Thyroid gland (tissue), 4 donors: ENCODE data around the gene PAK6. TPM values are rescaled to one million over a fixed set of nuclear protein-coding genes. Genes with fewer than 3 reads are reported as not detected.

Experiments used
- DNase-seq, 2 donors: peaks; one replicate each; pipeline ENCODE4 v3.0.0-alpha.2; 2019
- H3K27ac ChIP-seq, 3 donors: fragments of 200-600 bp; sonication (generic); 1 replicate in 2 of 3; 2 replicates in 1 of 3; pipeline ENCODE4 v1.5.1; 2016 to 2019; ENCODE audit warnings: mild to moderate bottlenecking in 1 of 3, moderate library complexity in 1 of 3
- H3K27me3 ChIP-seq: fragments of 200-600 bp; sonication (generic); one replicate; pipeline ENCODE4 v1.5.1; 2019
- H3K36me3 ChIP-seq, 2 donors: fragments of 200-600 bp; sonication (generic); one replicate each; pipeline ENCODE4 v1.5.1; 2016 to 2019
- H3K4me1 ChIP-seq, 2 donors: fragments of 200-600 bp; sonication (generic); one replicate each; pipeline ENCODE4 v1.5.1; 2017 to 2019
- H3K4me3 ChIP-seq, 3 donors: fragments of 200-600 bp; sonication (generic); replicated peaks in 1 of 3; 1 replicate in 2 of 3; 2 replicates in 1 of 3; pipeline ENCODE4 v1.5.1; 2016; ENCODE audit warnings: mild to moderate bottlenecking in 1 of 3
- H3K9me3 ChIP-seq: fragments of 200-600 bp; sonication (generic); one replicate; pipeline ENCODE4 v1.5.1; 2017
- CTCF ChIP-seq, 6 experiments: fragments of 200-600 bp in 3 of 6; fragments of 450-650 bp in 3 of 6; sonication (generic) in 3 of 6; IDR thresholded peaks; one replicate each; pipeline ENCODE4 v1.5.1; 2016 to 2019; ENCODE audit warnings: antibody characterized with exemption in 6 of 6, mild to moderate bottlenecking in 2 of 6, inconsistent platforms in 1 of 6, moderate library complexity in 1 of 6
- POLR2A ChIP-seq, 2 donors: fragments of 450-650 bp; IDR thresholded peaks; one replicate each; pipeline ENCODE4 v1.6.1; 2017; ENCODE audit warnings: antibody characterized with exemption in 2 of 2, mild to moderate bottlenecking in 2 of 2, moderate library complexity in 1 of 2
- WGBS, 2 donors: methylation state at CpG; one replicate each; pipeline ENCODE4 v1.1.5; 2017; 5-methylcytosine and 5-hydroxymethylcytosine counted together
- intact Hi-C: fragments of 100-400 bp; cut with DNase I; formaldehyde crosslinking; loops from one replicate; pipeline ENCODE4 v1.15.1; 2023
- total RNA-seq, 4 donors: library from RNA; depleted of rRNA; stranded (reverse); fragments of >200 nt; gene quantifications; one replicate each; pipeline ENCODE4 v1.2.3, GENCODE V29; 2016

PAK6 gene
- total RNA-seq, 4 donors from 2014 or later = 33.9 to 63.4 (median 43.9) TPM

- WGBS, 2 donors = 87% methylated on average over 9 to 12 of the region's 14 CpGs
- intact Hi-C loops = no loop called here
- no peak for DNase-seq
- H3K9me3 ChIP-seq = no peaks in the 10 kb centered on the region
- no peaks in the 10 kb centered on the region for H3K27me3 ChIP-seq
- no peaks in the 10 kb centered on the region for H3K36me3 ChIP-seq
- no peak overlapping the region for H3K4me3 ChIP-seq
- no peak overlapping the region for H3K27ac ChIP-seq
- TF ChIP-seq POLR2A (IDR thresholded peaks at IDR 0.05) = no peak
- no peak for TF ChIP-seq CTCF (IDR thresholded peaks at IDR 0.05)
- H3K4me1 ChIP-seq = peaks cover 23 to 33% of the 10 kb centered on the region in 2 donors
These were observed 2.7 kb downstream of the PAK6 start for GRCh38 chr15:40241269-40242212.

DNA sequence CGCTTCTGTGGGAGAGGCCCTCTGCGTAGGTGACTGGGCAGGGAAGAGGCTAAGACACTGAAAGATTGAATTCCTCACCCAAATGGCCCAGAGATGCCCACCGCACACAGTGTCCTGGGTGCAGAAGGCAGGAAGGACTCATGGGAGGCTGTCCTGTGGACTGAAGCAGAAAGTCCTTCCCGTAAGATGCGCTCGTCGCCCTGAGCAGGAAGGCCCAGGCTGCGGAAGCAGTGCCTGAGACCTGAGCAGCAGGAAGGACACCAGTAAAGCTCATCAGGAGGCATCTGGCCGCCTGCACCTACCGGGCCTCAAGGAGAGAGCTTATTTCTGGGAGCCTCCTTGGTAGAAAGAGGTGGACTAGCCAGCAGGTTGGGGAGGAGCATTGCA, 3.3 kb downstream of the PAK6 start:
- no peak overlapping the region for H3K4me3 ChIP-seq
- peaks cover 23 to 33% of the 10 kb centered on the region in 2 donors for H3K4me1 ChIP-seq
- DNase-seq = no peak
- no peaks in the 10 kb centered on the region for H3K27me3 ChIP-seq
- 88 to 95% methylated on average over 6 of the region's 10 CpGs for WGBS, 2 donors
- no peak for TF ChIP-seq POLR2A (IDR thresholded peaks at IDR 0.05)
- H3K36me3 ChIP-seq = no peaks in the 10 kb centered on the region
- intact Hi-C loops = no loop called here
- H3K9me3 ChIP-seq = no peaks in the 10 kb centered on the region
- H3K27ac ChIP-seq = no peak overlapping the region

GRCh38 chr15:40242601-40243000, 3.7 kb downstream of the PAK6 start:
- no peak for TF ChIP-seq CTCF (IDR thresholded peaks at IDR 0.05)
- TF ChIP-seq POLR2A (IDR thresholded peaks at IDR 0.05) = no peak
- intact Hi-C loops = no loop called here
- 97 to 100% methylated on average over 4 to 5 of the region's 5 CpGs for WGBS, 2 donors

GRCh38 chr15:40243126-40243810, 4.4 kb downstream of the PAK6 start:
- no peak for DNase-seq
- 91 to 92% methylated on average over 9 of the region's 9 CpGs for WGBS, 2 donors
- no peak overlapping the region for H3K27ac ChIP-seq
- intact Hi-C loops = no loop called here
- no peaks in the 10 kb centered on the region for H3K27me3 ChIP-seq
- H3K4me1 ChIP-seq = peaks cover 23 to 33% of the 10 kb centered on the region in 2 donors
- no peaks in the 10 kb centered on the region for H3K9me3 ChIP-seq
- no peak overlapping the region for H3K4me3 ChIP-seq
- TF ChIP-seq POLR2A (IDR thresholded peaks at IDR 0.05) (no peak), CTCF (IDR thresholded peaks at IDR 0.05) (no peak)
- no peaks in the 10 kb centered on the region for H3K36me3 ChIP-seq

More at GRCh38 chr15:40242601-40243000, 3.7 kb downstream of the PAK6 start:
- Histone ChIP-seq H3K4me3 (no peak overlapping the region), H3K36me3 (no peaks in the 10 kb centered on the region), H3K27ac (no peak overlapping the region), H3K4me1 (peaks cover 23 to 33% of the 10 kb centered on the region in 2 donors), H3K9me3 (no peaks in the 10 kb centered on the region), H3K27me3 (no peaks in the 10 kb centered on the region)
- no peak for DNase-seq

DNA sequence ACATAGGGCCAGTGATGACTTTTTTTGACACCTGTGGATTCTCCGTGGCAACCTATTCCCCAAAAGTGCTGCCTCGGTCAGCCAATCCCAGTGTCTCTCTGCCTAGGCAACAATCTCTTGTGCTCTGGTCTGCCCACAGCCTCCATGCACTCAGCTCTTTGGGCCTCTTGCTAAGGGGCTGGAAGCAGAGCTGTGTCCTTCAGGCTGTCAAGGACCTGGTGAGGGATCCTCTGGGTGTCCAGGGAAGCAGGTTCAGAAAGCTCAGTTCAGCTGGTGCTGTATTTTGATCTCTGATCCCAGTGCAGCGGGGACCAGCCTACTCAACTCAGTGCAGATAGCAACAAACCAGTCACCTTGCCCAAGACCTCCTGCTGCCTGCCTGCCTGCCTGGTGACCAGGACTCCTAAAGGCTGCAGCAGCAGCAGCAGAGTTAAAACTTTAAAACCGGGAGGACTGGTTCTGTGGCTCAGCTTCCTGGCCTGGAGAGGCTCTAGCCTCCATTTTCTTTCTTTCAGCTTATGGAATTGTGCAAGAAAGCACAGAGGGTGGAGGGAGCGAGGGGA, 6.2 kb downstream of the PAK6 start:
- Histone ChIP-seq H3K4me1 (peaks cover 9 to 16% of the 10 kb centered on the region in 2 donors), H3K36me3 (no peaks in the 10 kb centered on the region), H3K27ac (peak overlapping the region in 2 of 3 donors; percentile 18 to 39), H3K9me3 (no peaks in the 10 kb centered on the region), H3K27me3 (no peaks in the 10 kb centered on the region), H3K4me3 (no peak overlapping the region)
- intact Hi-C loops = no loop called here
- no peak for TF ChIP-seq POLR2A (IDR thresholded peaks at IDR 0.05)
- peak; percentile 55 to 56 for DNase-seq
- WGBS, 2 donors = 46 to 56% methylated on average over 5 of the region's 5 CpGs
